Activated CD4-positive, alpha-beta T cell treated with anti-CD3 and anti-CD28 coated beads, Interleukin-2, Interleukin-6, amounts not matched to agents 100 ng/mL and 50 ng/mL, durations not matched to agents 16 hours and 8 hours (primary cell): ENCODE results near the gene CASP2.
A peak's percentile ranks its signal among the peaks of the same experiment; 100 is the strongest.
"Not testable (repeated sequence)": the region's sequence is repeated elsewhere in the genome, so short reads cannot be mapped to it uniquely, and the experiment has no call there.

Source experiments
- DNase-seq: peaks from one replicate; pipeline ENCODE4 v3.0.0-alpha.2; 2020

Gene CASP2

GRCh38 chr7:143265017-143265693 lies 23.0 kb upstream of the CASP2 start:
- no peak for DNase-seq

- no peak for DNase-seq
Measured at GRCh38 chr7:143269251-143269650, 18.9 kb upstream of the CASP2 start.

- peak; percentile 32 for DNase-seq
Measured at GRCh38 chr7:143271240-143271639, 16.9 kb upstream of the CASP2 start.

DNA sequence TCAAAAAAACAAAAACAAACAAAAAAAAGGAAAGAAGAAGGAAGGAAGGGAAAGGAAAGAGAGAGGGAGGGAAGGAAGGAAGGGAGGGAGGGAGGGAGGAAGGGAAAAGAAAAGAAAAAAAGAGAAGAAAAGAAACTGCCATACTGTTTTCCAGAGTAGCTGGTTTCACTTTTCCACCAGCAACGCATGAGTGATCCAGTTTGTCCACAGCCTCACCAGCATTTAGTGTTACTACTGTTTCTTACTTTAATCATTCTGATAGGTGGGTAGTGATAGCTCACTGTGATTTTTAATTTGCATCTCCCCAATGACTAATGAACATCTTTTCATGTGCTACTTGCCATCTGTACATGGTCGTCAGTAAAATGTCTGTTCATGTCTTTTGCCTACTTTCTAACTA lies 15.3 kb upstream of the CASP2 start:
- no peak for DNase-seq

DNA sequence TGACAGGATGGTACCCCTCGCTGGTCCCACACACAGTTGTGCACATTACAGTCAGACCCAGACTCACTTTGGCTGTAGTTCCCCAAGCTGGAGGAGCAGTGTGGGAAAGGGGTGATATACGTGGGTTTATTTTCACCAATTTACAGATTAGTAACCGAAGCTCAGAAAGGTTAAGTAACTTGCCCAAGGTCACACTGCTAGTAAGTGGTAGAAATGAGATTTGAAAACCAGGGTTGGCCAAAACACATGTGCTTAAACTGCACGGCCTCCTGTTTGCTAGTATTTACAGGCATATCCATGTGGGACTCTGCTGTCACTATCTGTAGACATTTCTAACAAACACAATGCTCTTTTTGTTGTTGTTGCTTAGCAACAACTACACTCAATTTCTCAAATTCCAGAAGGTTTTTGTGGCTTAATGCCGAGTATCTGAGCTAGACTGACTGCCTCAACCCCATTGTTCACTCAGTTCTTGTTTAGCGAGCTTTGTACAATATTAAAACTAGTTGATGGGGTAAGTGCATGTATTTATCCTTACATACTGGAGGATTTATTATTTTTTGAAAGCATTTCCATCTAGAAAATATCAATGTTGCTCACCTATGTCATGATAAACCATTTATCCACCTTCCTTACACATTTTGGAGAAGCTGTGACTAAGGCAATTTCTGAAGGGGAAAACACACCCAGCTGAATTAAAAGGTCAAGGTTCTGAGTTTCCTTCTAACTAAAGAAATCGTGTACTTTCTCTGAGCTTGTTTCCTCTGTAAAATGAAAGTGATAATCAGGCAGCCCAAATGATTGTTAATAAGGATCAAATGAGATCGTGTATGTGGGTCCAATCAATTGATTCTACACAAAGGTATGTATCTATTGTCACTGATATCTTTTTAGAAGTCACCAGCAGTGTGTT lies 8.7 kb upstream of the CASP2 start:
- no peak for DNase-seq

- DNase-seq, result no peak
Measured at GRCh38 chr7:143280160-143280559, 8.0 kb upstream of the CASP2 start.

DNA sequence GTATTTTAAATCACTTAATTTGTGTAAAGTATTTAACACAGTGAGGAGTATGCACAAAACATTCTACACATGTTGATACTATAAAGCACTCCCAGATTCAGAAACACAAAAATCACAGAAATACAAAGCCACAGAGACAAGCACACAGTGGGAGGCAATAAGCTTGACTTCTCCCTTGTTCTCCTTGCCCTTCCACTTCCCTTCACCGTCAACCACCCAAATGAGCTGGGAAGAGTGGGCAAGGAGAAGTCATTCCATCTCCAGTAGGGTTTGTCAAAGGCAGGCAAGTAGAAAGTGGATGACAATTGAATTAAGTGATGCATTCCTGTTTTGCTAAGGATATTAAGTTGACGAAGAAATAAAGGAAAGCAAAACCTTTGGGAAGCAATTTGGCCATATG lies 7.6 kb upstream of the CASP2 start:
- DNase-seq, result no peak

DNA sequence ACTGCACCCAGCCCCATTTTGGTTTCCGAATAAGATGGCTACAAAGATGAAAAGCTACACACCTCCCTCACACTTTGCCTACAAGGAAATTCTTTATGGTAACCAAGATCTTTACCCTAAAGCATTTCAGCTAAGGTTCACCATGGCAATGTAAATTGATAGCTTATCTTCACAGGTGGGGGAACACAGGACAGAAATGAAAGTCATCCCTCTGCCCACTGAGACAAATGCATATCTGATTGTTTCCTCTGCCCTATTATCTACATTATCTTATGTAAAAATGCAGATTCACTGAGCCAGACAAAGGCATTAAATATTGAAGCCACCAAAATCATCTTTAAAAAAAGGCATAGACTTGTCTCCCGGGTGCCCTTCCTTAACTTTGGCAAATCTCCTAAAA lies 6.6 kb upstream of the CASP2 start:
- DNase-seq, result no peak

DNA sequence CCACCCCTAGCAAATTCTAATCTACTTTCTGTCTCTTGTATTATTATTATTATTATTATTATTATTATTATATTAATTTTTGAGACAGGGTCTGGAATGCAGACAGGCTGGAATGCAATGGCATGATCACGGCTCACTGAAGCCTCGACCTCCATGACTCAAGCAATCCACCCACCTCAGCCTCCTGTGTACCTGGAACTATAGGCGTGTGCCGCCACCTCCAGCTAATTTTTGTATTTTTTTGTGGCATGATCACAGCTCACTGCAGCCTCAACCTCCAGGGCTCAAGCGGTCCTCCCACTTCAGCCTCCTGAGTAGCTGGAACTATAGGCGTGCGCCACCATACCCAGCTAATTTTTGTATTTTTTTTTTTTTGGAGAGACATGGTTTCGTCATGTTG lies 6.0 kb upstream of the CASP2 start:
- no peak for DNase-seq

GRCh38 chr7:143283381-143283780 lies 4.8 kb upstream of the CASP2 start:
- no peak for DNase-seq

DNA sequence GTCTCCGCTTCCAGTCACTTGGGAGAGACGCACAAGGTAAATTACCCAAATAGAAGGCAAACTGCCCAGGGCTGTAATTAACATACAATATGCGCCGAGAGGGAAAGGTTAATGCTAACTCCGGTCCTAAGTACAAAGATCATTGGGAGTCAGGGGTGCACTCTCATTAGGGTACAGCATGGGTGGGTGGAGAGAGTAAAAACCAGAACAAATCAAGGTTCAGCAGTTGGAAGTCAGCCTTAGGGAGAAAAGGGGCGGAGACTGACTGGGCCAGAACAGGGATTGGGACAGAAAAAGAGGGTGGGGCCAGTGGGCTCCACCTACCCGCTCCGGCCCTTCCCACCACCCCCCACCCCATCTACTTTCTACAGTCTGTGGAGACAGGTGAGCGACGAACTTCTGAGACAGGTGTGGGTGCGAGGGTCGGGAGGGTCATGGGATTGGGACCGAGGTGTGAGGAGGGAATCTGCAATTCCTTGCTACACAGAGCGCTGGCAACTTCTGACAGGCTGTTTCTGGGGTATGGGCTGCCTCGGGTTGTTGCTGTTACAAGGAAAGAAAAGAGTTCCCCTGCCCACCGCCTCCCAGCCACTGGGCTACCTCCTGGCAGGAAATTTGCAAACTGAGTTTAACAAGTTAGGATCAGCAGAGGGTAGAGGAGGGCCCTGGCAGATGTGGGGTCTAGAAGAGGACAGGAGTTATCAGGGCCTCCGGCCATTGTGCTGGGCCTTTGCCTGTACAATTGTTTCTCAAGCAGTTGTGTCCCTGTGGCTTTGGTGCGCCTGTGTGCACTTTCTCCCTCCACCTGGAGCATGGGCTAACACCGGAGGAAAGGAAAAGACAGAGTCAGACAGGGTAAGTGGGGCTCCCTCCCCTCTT lies 3.3 kb upstream of the CASP2 start, which contains the start of gene TMEM139:
TMEM139 (plus strand) TSS at position 368 of the 879 bp plus-strand sequence. CDS start 1,000 bp downstream, outside the sequence.
- DNase-seq, result no peak

- DNase-seq, result no peak
Measured at GRCh38 chr7:143285470-143285778, 2.7 kb upstream of the CASP2 start.

- DNase-seq, result no peak
Measured at GRCh38 chr7:143285806-143286521, 2.2 kb upstream of the CASP2 start.

GRCh38 chr7:143286522-143286890 lies 1.6 kb upstream of the CASP2 start:
- no peak for DNase-seq

- DNase-seq, result no peak
Measured at GRCh38 chr7:143287339-143287934, 714 bp upstream of the CASP2 start.

DNA sequence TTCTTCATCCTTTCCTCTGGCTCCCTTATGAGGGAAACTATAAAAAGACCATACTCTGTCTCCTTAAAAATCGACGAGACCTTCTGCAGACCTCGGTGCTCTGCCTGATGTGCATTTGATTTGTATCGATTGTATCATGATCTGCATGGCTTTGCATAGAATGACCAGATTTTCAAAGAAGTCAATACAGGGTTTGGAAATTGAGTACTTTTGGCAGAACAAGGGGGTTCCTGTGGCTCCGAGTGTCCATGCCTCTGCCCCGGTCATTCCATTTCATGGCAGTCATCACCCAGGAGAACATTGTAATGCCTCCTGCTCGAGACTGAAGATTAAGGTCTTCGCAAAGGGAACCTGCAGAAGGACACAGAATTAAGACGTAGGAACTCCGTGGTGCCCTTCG lies 685 bp downstream of the CASP2 start:
- no peak for DNase-seq

DNA sequence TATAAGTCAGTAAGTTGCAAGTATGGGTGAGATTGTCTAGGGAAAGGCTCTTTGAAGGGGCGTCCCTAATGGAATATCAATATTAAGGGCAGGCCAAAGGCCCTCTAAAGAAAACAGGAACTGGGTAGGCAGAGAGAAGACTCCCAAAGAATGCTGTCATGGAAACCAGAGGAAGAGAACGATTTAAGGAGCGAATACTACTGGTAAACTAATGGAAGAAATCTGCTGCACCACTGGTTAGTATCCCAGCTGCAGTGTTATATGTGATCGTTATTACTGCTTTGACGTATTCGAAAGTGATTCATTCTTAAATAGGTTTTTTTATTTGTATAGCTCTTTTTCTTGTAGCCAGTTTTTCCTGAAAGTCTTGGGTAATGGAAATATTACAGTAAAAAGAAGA lies 1.3 kb downstream of the CASP2 start:
- no peak for DNase-seq

- DNase-seq, result not testable (repeated sequence)
Measured at GRCh38 chr7:143289888-143290287, 1.7 kb downstream of the CASP2 start.

GRCh38 chr7:143290293-143290692 lies 2.1 kb downstream of the CASP2 start:
- no peak for DNase-seq

DNA sequence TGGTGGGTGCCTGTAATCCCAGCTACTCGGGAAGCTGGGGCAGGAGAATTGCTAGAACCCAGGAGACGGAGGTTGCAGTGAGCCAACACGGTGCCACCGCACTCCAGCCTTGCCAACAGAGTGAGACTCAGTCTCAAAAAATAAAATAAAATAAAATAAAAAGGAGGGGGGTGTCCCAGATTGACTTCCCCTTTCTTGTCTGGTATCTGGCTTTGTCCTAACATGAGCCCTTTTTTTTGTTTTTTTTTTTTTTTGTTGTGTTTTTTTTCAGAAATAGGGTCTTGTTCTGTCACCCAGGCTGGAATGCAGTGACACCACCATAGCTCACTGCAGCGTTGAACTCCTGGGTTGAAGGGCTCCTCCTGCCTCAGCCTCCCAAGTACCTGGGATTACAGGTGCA lies 4.7 kb downstream of the CASP2 start:
- DNase-seq, result no peak

- no peak for DNase-seq
Measured at GRCh38 chr7:143295870-143296269, 7.7 kb downstream of the CASP2 start.

DNA sequence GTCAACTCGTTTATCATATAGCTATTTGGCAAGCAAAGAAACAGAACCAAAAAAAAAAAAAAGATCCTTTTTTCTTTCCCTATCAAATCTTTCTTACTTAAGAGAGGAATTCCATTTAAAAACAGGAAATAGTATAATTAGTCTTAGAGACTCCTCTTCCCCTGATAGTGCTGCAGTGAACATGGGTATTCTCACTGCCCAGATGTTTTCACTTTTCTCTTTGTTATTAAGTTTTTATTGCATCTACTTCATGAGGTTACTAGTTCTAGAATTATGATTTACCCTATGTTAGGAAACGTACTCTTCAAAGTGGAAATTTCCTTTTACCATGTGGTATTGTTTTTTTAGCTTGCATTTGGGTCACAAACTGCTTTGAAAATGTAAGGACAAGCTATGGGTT lies 8.5 kb downstream of the CASP2 start:
- no peak for DNase-seq
